Measurements from ENCODE around the gene SLC16A8. TPM values are rescaled to one million over a fixed set of nuclear protein-coding genes. Genes with fewer than 3 reads are reported as not detected.

Gene SLC16A8
- total and polyA plus RNA-seq, 2 of the 13 experiments (the other 11 are each of a cell fraction or from before 2014, with no cell fraction given), result not detected

GRCh38 chr22:38051900-38052862 lies 31.8 kb downstream of the SLC16A8 start (continued):
- 0 out of 2 replicates have a peak, but pooled peaks have one; percentile 50 for TF ChIP-seq ZNF747 (CRISPR knock-in tag; IDR thresholded peaks at IDR 0.05; ENCODE audit: borderline replicate concordance)
- TF ChIP-seq ZNF34 (CRISPR knock-in tag; IDR thresholded peaks at IDR 0.05; ENCODE audit: borderline replicate concordance), result no peak
- TF ChIP-seq TCF12 (IDR thresholded peaks at IDR 0.05), result no peak
- TF ChIP-seq TCF12 (CRISPR knock-in tag; IDR thresholded peaks at IDR 0.05), result no peak
- peak; percentile 95 for TF ChIP-seq KDM3A (CRISPR knock-in tag; IDR thresholded peaks at IDR 0.05; ENCODE audit: low read depth)
- TF ChIP-seq YY1 (IDR thresholded peaks at IDR 0.05; ENCODE audit: insufficient read depth, insufficient replicate concordance, low read depth, low read length), result peak; percentile 50
- peak; percentile 58; the same call in 1 of the 2 replicates for TF ChIP-seq ZSCAN31 (CRISPR knock-in tag; IDR thresholded peaks at IDR 0.05; ENCODE audit: low read depth)
- TF ChIP-seq REXO4 (CRISPR knock-in tag; IDR thresholded peaks at IDR 0.05; ENCODE audit: borderline replicate concordance), result no peak
- no peak for TF ChIP-seq ZNF256 (CRISPR knock-in tag; conservative IDR thresholded peaks at IDR 0.05)
- TF ChIP-seq ZNF710 (CRISPR knock-in tag; IDR thresholded peaks at IDR 0.05; ENCODE audit: borderline replicate concordance), result 0 out of 2 replicates have a peak, but pooled peaks have one; percentile 59
- TF ChIP-seq ZNF891 (CRISPR knock-in tag; IDR thresholded peaks at IDR 0.05), result peak; percentile 32; the same call in 1 of the 2 replicates
- TF ChIP-seq RAD51 (IDR thresholded peaks at IDR 0.05; ENCODE audit: borderline replicate concordance), result no peak
- no peak for TF ChIP-seq EEA1 (CRISPR knock-in tag; IDR thresholded peaks at IDR 0.05; ENCODE audit: borderline replicate concordance)
- no peak for TF ChIP-seq MXD1 (CRISPR knock-in tag; IDR thresholded peaks at IDR 0.05)
- TF ChIP-seq JUND (CRISPR knock-in tag; IDR thresholded peaks at IDR 0.05), result no peak
- TF ChIP-seq BCL6 (CRISPR knock-in tag; IDR thresholded peaks at IDR 0.05), result peak; percentile 29
- no peak for TF ChIP-seq ZFP36L1 (CRISPR knock-in tag; IDR thresholded peaks at IDR 0.05)
- TF ChIP-seq NR2F2 (IDR thresholded peaks at IDR 0.05; ENCODE audit: borderline replicate concordance, low read depth), result no peak; the same call in 1 of the 2 replicates
- TF ChIP-seq PRDM15 (CRISPR knock-in tag; IDR thresholded peaks at IDR 0.05), result no peak
- TF ChIP-seq ARNT2 (CRISPR knock-in tag; IDR thresholded peaks at IDR 0.05; ENCODE audit: low read depth), result peak; percentile 65; the same call in 1 of the 2 replicates
- TF ChIP-seq TEAD2 (CRISPR knock-in tag; IDR thresholded peaks at IDR 0.05), result no peak
- TF ChIP-seq SUZ12 (IDR thresholded peaks at IDR 0.05; ENCODE audit: low read depth, low read length), result no peak
- no peak for TF ChIP-seq ZBTB8A (CRISPR knock-in tag; IDR thresholded peaks at IDR 0.05; ENCODE audit: borderline replicate concordance, low read depth)
- no peak; the same call in 1 of the 2 replicates for TF ChIP-seq ZFP41 (CRISPR knock-in tag; IDR thresholded peaks at IDR 0.05; ENCODE audit: borderline replicate concordance)
